HG03354 (cell line): Measurements from ENCODE around the gene DPT.

Source experiments
- ATAC-seq: cut with Tn5 transposase; IDR thresholded peaks from one replicate; pipeline ENCODE4 v1.9.1; 2021; ENCODE audit warnings: mild to moderate bottlenecking; ENCODE audit not compliant: unreplicated experiment, poor library complexity, severe bottlenecking

The DPT gene

GRCh38 chr1:168739908-168740307, 10.9 kb upstream of the DPT start:
- no peak for ATAC-seq

- no peak for ATAC-seq
Measured at GRCh38 chr1:168736520-168736919, 7.5 kb upstream of the DPT start.

- no peak for ATAC-seq
Measured at GRCh38 chr1:168735974-168736373, 7.0 kb upstream of the DPT start.

- ATAC-seq, result no peak
Measured at GRCh38 chr1:168734946-168735345, 5.9 kb upstream of the DPT start.

GRCh38 chr1:168734271-168734670, 5.3 kb upstream of the DPT start:
- no peak for ATAC-seq

GRCh38 chr1:168733241-168733640, 4.2 kb upstream of the DPT start:
- ATAC-seq, result no peak

- ATAC-seq, result no peak
Measured at GRCh38 chr1:168732736-168733135, 3.7 kb upstream of the DPT start.

GRCh38 chr1:168731244-168731953, 2.4 kb upstream of the DPT start:
- ATAC-seq, result no peak

- ATAC-seq, result no peak
Measured at GRCh38 chr1:168729405-168729802, 398 bp upstream of the DPT start.

- ATAC-seq, result no peak
Measured at GRCh38 chr1:168726719-168727118, 2.3 kb downstream of the DPT start.

GRCh38 chr1:168726281-168726680, 2.7 kb downstream of the DPT start:
- no peak for ATAC-seq

GRCh38 chr1:168725831-168726230, 3.2 kb downstream of the DPT start:
- ATAC-seq, result no peak

- no peak for ATAC-seq
Measured at GRCh38 chr1:168725060-168725459, 3.9 kb downstream of the DPT start.

GRCh38 chr1:168723000-168723399, 6.0 kb downstream of the DPT start:
- ATAC-seq, result no peak

GRCh38 chr1:168720839-168721238, 8.2 kb downstream of the DPT start:
- no peak for ATAC-seq

GRCh38 chr1:168719306-168720111, 9.5 kb downstream of the DPT start:
- ATAC-seq, result peak; percentile 84

GRCh38 chr1:168717906-168718891, 10.8 kb downstream of the DPT start:
- ATAC-seq, result no peak

GRCh38 chr1:168714012-168714411, 15.0 kb downstream of the DPT start:
- no peak for ATAC-seq

GRCh38 chr1:168709405-168710363, 19.3 kb downstream of the DPT start:
- no peak for ATAC-seq
